Testis (tissue), 2 donors: ENCODE data around the gene RNF17.

Experiments
- CTCF ChIP-seq, 3 experiments: fragments of 450-650 bp in 2 of 3; fragments of 200-600 bp in 1 of 3; sonication (generic) in 1 of 3; IDR thresholded peaks; one replicate each; pipeline ENCODE4 v1.5.1; 2016 to 2019; ENCODE audit warnings: antibody characterized with exemption in 3 of 3, mild to moderate bottlenecking in 2 of 3, moderate library complexity in 1 of 3
- POLR2A ChIP-seq: fragments of 450-650 bp; IDR thresholded peaks from one replicate; pipeline ENCODE4 v1.6.1; 2017; ENCODE audit warnings: antibody characterized with exemption, mild to moderate bottlenecking, moderate library complexity

GRCh38 chr13:24916464-24916863 lies 152.5 kb downstream of the RNF17 start:
- no peak for TF ChIP-seq CTCF (IDR thresholded peaks at IDR 0.05)
- TF ChIP-seq POLR2A, result no peak
